Uterus (tissue), 2 donors: ENCODE results near the gene SPDEF.

Experiments
- POLR2A ChIP-seq, 2 donors: fragments of 450-650 bp; IDR thresholded peaks; one replicate each; pipeline ENCODE4 v1.6.1; 2016; ENCODE audit warnings: antibody characterized with exemption in 2 of 2, mild to moderate bottlenecking in 1 of 2, moderate library complexity in 1 of 2
- TF ChIP-seq, protein P1 (sequence below), 4 experiments: fragments of 200-600 bp in 2 of 4; fragments of 450-650 bp in 2 of 4; sonication (generic) in 2 of 4; IDR thresholded peaks; one replicate each; pipeline ENCODE4 v1.5.1; 2016 to 2019; ENCODE audit warnings: antibody characterized with exemption in 4 of 4, mild to moderate bottlenecking in 2 of 4, moderate library complexity in 1 of 4

DNA sequence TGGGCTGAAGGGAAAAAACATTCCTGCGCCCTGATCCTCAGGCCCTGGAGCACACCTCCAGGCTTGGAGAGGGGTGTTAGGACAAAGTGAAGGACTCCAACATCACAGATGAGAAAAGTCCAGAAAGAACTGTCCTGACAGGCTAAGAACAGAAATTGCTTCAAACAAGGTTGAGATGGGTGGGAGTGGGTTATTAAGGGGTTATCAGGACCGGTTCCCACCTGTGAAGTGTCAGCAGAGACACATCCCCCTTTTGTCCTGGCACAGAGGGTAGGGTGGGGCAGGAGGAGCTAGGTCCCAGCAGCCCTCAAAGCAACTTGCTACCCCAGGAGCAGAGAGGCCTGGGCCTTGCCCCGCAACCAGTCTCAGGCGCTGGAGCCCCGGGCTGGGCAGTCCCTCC lies 3.5 kb downstream of the SPDEF start:
- TF ChIP-seq, protein P1, sequence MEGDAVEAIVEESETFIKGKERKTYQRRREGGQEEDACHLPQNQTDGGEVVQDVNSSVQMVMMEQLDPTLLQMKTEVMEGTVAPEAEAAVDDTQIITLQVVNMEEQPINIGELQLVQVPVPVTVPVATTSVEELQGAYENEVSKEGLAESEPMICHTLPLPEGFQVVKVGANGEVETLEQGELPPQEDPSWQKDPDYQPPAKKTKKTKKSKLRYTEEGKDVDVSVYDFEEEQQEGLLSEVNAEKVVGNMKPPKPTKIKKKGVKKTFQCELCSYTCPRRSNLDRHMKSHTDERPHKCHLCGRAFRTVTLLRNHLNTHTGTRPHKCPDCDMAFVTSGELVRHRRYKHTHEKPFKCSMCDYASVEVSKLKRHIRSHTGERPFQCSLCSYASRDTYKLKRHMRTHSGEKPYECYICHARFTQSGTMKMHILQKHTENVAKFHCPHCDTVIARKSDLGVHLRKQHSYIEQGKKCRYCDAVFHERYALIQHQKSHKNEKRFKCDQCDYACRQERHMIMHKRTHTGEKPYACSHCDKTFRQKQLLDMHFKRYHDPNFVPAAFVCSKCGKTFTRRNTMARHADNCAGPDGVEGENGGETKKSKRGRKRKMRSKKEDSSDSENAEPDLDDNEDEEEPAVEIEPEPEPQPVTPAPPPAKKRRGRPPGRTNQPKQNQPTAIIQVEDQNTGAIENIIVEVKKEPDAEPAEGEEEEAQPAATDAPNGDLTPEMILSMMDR (IDR thresholded peaks at IDR 0.05), result no peak
- no peak for TF ChIP-seq POLR2A (IDR thresholded peaks at IDR 0.05)
